Activated T-helper 9 cell treated with anti-CD3 and anti-CD28 coated beads, Interleukin-2, amount 50 U/mL, for 16 hours (primary cell): ENCODE results near the gene RBM20.
A peak's percentile ranks its signal among the peaks of the same experiment; 100 is the strongest.

ENCODE experiments used
- DNase-seq: peaks from one replicate; pipeline ENCODE4 v3.0.0-alpha.2; 2020; ENCODE audit warnings: low read depth

Gene RBM20

DNA sequence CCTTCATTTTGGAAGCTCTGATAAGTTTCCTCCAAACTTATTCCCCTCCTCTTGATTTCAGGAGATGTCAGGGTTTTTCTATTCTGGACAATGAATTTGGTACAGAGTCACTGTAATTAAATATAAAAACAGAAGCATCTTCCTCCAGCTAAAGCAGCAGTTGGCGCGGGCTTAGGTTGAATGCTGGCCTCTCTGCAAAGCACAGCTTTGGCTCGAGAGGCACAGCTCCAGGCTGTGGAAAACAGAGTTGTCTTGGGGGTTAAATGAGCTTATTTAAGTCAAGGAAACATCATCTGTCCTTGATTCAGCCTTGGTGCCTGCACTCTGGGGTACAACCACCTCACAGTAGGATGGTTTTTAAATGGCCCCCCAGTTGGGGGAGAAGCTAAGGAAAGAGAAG, 192.6 kb downstream of the RBM20 start:
- no peak for DNase-seq

DNA sequence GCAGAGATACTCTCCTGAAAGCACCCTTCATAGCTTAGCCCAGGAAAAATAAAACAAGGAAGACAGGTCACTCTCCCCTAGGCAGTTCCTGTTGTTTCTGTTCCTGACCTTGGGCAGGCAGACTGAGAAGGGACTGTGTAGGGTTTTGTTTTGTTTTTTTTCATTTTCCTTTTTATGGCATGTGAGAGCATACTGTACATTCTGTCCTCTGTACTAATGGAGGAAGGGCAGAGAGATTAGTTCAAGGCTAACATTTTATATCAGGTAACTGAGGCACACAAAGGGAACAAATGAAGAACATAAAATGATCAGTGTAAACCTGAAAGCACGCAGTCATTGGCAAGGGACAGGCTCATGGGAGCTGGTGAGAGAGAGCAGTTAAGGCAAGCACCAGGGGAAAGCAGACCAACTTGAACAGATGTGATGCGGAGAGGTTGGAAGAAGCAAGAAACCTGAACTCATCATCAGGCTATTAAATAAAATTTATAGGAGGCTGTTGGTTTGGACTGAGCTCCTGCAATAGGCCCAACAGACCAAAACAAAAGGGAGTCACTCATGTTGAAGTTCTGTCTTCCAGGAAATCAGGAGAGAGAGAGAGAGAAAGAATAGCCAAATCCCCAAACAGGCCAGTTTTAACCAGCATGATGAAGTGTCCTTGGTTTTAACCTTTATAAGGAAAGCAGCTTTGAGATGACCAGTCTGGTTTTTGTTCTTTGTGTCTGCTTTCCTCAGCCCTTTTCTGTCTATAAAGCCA, 193.5 kb downstream of the RBM20 start:
- DNase-seq: no peak

DNA sequence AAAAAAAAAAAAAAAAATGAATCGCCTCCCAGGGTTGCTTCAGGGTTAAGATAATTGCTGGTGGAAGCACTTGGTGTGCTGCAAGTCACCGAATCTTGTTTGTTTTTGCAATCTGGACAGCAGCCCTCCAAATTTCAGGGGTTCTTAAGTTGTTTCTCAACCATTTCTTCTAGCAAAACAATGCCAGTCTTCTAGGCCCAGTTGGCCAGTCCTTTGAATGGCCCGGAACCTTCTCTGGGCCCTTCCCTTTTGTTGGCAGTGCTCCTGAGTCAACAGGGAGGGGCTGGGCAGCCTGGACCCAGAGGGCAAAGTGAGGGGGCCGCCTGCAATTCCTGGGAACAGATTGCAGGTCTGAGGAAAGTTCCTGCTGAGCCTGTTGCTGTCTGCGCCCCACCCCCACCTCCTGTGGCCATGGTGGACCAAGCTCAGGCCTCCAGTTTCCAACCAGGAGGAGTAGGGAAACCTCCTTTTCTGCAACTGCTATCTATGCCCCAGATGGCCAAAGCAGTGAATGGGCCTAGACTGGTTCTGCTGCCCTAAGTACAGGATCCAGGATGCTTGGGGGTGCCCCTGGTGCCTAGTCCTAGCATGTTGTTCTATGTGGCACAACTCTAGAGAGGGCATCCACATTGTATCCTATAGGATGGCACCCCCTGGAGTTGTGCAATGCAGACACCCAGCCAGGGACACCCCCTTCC, 196.2 kb downstream of the RBM20 start:
- DNase-seq: no peak

DNA sequence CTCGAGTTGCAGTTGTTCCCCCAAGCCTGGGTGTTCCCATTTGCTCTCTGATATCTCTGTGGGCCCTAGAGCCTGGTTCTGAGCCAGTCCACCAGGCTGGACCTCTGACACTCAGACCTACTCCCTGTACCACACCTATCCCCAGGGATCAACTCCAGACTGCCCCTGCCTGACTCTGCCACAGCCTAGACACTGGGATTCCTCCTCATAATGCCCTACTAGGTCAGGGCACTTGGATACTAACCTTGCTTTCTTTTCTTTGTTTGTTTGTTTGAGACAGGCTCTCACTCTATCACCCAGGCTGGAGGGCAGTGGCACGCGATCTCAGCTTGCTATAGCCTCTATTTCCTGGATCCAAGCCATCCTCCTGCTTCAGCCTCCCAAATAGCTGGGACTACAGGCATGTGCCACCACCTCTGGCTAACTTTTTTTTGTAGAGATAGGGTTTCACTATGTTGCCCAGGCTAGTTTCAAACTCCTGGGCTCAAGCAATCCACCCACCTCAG, 196.8 kb downstream of the RBM20 start:
- no peak for DNase-seq

DNA sequence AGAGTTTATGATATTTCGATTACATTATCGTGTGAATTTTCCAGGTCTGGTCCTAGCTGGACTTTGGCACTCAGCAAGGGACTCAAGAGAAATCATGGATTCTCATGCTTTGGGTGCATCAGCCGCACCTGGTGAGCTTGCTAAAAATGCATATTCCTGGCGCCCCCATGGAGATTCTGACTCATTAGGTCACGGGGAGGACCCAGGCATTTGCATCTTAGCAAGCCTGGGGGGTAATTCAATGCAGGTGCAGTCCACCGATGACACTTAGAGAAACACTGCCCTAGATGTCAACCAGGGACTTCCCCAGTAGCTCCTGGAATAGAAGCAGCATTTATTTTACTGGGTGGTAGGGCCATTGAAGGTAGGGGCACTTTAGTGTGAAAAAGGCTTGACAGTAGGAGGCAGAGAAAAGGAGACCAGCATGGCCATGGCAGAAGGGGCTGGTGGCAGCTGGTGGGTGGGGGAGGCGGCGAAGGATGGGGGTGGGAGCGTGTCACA, 197.7 kb downstream of the RBM20 start:
- no peak for DNase-seq

DNA sequence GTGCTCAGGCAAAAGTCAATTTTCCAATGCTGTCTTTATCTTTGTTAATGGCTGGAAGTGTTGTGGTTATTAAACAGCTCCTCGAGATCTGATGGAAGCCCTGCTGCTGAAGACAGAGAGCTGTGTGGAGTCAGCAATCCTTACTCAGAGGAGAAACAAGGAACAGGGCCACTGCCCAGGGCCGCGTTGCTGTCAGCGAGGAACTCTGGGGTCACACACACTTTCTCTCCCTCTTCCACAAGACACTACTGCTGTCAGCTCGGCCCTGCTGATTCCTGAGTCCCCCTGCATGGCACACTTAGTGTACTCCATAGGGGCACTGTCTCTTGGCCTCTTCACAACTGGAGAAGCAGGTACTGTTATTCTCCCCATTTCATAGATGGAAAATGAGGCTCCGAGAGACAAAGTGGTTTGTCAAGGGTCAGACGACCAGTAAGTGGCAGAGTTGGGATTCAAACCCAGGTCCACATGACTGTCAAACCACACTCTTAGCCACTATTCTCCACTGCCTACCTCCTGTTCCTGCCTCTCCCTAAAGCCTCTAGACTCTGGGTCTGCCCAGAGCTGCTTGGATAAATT, 198.3 kb downstream of the RBM20 start:
- no peak for DNase-seq

DNA sequence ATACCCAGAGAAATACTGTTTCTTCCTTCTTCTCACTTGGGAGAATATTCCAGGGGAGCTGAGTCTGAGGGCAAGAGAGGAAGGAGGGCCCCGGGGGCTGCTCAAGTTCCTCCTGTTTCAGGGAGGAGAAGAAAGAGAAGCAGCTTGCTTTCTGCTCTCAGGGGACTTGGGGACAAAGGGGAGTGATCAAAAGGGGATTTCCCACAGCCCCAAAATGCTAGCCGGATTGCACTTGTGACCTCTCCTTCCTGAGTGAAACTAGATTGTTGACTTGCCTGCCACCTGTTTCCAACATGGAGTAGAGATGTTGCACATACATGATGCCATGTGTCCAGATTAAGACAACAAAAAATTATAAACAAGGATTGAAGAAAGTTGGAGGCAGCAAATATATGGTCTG, 198.9 kb downstream of the RBM20 start:
- peak; percentile 27 for DNase-seq

DNA sequence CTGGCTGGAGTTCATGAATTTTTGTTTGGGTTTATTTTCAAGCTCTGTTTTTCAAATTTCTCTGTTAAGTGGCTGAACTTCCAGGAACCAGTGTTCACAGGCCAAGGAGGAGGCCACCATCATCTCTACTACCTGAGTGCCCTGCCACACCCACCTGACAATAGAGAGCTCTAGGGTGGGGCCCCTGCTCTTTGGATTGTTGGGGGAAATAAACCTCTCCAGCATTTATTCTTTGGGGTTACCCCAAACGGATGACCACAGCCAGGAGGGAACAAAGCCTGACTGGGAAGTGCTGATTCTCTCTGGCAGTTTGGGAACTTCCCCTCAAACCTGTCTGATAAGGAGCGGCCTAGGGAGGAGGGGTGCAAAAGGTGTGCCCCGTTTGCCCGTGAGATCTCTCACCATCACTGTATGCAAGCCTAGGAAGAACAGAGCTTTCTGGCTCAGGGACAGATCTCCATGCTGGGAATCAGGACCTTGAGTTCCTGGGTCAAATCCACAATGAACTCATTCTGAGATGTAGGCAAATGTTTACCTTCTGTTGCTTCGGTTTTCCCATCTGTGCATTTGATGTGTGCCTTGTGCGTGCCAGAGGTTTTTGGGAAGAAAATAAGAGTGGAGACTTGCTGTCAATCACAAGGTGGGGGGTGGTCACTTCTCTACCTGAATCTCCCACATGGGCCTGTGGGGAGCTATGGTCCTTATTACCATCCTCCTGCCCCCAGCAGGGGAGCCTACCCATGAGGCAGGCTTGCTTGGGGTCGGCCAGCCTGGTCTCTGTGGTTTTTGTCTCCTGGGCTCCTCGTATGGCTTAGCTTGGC, 199.9 kb downstream of the RBM20 start:
- no peak for DNase-seq

DNA sequence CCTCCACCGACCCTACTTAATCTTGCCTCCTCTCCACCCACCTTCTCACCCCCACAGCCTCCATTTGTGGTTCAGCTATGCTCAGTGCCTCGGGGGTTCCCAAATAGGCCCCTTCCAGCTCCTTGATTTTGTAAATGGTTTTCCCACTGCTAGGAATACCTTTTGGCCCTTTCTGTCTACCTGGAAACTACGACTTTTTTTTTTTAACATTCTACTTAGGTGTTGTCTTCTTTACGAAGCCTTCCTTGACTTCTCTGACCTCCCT, 200.4 kb downstream of the RBM20 start:
- DNase-seq: no peak

DNA sequence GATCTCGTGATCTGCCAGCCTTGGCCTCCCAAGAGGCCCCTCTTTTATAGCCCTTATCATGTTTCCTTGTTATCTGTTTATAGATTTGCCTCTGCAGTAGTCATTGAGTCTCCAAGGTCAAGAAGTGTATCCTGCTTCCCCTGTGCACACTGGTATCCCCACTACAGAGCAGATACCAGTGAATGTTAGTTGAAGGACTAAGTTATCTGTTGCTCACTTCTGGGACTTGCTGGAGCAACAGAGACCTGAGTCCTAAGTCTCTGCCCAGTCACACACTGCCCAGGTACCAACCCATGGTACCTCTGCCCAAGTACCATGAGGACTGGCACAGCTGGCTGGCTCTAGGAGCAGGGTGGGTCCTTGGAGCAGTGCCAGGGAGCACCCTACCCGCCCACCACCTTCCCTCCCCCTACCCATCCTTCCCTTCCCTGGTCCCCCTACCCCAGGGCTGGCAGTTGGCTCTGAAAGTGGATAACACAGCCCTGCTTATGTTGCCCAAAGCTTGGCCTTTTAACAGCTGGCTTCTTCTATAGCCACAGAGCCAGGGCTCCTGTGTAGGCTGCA, 201.1 kb downstream of the RBM20 start:
- DNase-seq: no peak

DNA sequence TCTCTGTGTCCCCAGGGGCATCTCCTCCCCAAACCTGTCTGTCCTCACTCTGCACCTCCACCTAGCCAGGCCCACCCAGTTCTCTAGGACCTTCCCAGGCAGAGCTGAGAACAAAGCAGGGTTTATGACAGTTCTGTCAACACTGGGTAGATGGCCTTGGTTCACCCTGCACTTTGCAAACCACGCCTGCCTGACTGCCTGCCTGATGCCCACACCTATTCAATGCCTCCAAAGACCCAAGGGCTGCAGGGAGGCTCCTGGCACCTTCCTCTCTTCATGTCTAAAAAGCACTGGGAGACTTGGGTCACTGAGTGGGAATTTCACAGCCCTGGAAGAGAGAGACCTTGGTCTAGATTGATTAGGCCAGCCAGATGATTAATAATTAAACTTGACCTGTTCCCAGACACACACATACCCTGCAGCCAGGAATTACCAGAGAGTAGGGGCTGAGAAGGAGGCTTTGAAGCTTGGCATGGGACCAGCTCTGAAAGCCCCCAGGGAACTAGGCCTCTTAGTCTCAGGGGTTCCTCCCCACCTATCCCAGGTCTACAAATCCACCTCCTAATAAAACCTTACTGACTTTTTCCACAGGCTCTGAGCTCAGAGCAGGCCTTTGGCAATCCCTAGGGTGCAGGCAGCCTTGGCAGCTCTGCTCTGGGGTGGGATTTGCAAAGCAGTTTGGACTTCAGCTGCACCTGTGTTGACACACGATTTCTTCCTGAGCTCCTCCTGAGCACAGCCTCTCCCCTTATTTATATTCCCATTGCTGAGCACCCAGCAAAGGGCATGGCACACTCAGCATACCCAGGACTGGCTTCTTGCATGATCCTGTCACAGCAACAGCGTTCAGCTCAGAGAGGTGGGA, 201.9 kb downstream of the RBM20 start:
- DNase-seq: no peak

DNA sequence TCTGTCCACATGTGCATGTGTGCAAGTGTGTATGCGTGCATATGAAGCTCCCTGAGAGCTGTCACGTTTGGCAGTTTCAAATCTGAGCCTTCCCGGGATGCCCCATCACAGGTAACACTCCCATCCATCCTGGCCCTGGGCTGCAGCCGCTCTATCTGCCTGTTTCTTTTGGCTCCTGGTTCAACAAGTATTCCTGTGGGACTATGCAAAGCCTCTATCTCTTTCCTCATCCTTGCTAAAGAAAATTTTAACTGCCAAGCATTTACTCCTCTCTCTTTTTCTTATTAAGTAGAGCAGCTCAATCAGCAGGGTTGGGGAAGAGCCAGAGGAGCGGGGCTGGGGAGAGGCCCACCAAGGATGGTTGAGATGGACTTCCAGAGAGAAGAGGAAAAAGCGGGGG, 203.2 kb downstream of the RBM20 start:
- DNase-seq: no peak

DNA sequence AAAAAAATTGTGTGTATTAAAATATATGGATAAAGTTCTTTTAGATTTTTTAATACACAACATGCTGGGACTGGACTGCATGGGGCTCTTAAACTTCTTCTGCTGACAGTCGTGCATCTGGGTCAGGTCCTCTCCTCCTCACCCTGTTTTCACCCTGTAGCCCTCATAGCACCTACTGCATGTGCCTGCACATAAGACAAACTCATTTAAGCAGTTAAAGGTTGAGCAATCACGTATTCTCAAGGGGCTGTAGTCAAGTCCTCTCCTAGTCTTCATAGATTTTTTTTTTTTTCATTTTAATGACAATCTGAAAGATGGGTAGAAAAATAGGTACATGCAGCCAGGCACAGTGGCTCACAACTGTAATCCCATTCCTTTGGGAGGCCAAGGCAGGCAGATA, 204.0 kb downstream of the RBM20 start:
- no peak for DNase-seq

DNA sequence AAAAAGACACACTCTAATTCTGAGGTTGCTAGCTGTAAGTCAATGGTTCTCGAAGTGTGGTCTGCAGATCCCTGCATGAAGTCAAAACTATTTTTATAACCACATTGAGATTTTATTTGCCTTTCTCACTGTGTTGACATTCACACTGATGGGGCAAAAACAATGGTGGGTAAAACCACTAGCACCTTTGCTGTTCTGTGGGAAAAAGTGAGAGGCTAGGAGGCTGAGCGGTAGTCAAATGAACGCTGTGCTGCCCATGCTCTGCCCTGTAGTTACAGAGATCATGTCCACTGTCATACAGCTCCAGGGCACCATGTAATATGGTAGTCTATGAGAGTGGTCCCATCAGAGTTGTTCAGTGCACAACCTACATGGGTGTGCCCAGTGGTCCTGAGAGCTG, 206.0 kb downstream of the RBM20 start:
- no peak for DNase-seq

DNA sequence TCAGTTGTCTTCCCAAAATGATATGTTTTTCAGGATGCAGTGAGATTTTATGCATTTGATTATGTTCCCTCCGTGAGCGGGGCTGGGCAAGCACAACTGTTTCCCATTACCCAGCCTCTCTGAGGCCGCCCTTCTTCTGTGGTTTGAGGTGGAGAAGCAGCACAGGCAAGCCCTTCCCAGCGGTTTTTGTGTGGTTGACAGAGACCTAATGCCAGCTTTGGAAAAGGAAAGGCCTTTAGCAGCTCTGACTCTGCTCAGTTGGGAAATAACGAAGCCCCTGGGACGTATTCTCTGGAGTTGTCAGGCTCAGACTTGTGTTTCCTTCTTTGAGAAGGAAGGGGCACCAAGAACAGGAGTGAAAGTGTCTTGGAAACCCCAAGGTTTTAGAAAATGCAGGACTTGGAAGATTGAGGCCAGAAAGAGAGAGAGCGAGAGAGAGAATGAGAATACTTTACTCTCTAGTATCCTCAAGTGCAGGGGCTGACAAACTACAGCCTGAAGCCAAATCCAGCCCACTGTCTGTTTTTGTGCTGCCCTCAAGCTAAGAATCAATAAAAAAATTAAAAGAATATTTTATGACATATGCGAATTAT, 207.0 kb downstream of the RBM20 start:
- DNase-seq: no peak

DNA sequence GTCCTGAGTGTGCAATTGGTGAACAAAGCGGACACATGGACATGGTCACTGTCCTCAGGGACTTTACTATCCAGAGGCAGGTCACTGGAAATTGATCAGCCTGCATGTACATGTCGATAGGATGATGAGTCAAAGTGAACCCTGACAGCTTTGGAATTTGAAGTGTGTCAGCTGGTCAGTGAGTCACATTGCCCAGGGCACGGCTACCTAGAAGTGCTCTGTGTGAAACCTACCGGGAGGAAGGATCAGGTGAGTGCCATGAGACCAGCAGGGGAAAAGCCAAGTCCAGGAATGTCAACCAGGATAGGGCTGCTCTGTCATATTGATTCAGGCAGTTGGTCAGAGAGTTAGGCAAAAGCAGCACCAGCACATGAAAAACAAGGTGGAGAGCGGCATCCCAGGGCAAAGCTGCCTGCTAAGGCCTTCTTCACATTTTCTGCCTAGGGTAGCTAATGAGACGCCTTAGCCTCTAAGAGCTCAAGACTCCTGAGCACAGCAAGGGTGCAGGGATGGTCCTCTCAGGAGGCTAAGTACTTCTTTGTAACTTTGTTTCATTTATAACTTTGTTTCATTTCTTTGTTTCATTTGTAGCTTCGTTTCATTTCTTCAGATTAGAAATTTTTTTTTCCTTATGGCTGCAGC, 208.2 kb downstream of the RBM20 start:
- DNase-seq: no peak

DNA sequence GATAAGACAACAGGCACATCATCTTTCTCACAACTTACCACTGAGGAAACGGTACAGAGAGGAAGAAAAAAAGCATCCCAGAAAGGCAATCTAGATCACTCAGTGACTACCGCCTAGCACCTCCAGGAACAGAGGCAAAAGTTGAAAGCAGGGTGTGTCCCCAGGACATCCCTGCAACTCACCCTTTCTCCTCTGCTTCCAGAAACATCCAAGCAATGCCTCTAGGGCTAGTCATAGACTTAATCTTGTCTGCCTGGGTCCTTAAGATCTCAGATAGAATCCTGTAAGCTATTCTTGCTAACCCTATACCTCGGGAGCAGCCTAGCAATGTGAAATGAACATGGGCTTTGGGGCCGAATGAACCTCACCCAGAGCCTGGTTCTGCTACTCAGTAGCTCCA, 208.8 kb downstream of the RBM20 start:
- DNase-seq: no peak

DNA sequence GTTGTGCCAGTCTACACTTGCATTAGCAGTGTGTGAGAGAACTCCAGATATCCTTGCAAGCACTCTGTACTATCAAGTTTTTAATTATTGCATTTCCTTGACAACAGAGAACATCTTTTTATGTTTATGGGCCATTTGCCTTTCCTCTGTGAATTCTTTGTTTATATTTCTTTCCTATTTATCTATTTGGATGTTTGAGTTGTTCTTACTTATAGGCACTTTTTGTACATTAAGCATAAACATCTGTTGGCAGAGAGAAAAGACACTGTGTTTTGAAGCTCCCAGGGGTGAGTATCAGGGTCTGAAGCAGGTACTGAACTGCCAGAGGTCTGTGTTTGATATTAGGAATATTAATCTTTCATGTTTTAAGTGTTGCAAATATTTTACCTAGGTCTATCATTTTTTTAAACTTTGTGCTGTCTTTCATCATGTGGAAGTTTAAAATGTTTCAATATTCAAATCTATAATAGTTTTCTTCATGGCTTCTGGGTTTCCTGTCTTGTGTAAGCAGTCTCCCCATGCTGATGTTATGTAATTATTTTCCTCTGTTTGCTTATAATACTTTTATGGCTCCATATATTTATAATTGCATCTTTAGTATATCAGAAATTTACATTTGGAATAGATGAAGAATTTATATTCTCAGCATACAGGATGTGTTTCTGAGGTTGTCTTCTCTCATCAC, 209.9 kb downstream of the RBM20 start:
- no peak for DNase-seq

DNA sequence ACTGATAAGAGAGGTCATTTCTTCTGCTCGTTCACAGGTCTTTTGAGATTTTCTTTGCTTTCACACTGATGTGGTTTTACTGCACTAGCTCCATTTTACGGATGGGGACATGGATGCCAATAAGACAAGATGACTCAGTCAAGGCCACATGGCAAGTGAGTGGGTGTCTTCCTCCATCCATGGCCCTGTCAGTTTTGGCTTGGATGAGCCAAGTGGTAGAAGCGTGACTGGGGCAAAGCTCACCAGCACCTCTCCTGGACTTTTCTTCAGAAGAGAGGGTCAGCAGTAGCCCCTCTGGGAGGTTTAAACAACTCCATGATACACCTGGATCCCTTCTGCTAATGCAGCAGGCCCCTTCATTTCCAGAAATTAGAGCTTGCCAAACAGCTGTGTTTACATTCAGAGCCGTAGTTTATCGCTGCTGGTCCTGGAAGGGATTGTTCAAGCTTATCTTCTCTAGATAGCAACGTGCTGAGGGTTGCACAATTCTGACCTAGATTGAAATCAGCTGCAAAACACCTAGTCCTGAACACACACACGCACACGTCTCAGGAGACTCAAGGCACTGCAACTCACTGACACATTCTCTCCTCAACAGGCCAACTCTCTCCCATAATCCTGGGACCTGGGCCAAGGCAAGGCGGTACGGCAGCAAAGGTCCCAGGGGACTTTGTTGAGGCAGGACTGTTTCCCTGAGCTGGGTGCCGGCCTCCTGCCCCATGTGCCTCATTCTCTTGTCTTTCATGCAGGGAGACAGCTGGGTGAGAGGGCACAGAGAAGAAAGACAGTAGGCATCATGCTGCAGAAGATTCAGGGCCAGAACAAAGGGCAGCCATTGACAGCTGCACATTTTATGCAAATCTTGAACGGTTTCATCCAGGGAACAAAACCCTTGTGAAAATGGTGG, 213.4 kb downstream of the RBM20 start:
- DNase-seq: no peak
